ENCODE results near the gene BTNL8.
"Not testable (repeated sequence)": the region's sequence is repeated elsewhere in the genome, so short reads cannot be mapped to it uniquely, and the experiment has no call there.

The BTNL8 gene

DNA sequence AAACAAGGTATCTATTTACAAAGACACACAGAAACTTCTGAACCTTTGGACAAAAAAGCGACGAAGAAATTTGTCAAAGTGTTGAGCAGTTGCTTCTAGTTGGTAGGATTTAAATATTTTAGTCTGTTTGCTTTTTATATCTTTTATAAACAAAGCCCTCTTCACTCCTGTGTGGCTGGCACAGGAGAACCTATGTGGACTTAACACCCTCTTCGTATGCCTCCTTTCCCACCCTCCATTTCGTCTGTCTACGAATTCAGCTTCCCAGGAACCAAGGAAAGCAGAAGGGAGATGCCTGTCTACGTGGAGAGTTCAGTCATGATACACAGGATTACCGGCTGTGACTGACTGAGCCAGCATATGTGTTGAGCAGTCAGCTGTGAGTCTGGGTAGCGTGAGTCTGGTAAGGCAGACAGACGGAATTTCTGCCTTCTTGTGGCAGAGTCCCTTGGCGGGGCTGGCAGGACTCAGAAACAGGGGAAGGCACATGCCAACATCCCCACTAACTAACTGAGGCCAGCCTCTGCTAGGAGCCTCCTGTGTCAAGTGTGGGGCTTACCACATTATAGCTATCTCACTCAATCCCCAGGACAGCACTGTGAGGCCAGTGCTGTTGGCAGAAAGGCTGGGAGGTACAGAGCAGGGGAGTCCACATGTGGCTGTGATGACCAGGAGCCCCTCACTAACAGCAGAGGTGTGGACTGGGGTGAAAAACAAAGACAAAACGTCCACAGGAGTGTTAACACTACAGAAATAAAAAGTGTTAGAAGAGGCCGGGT, 24.0 kb upstream of the BTNL8 start:
- no peak for DNase-seq (ENCODE audit: low read depth)
- no peak overlapping the region for H3K4me3 ChIP-seq (ENCODE audit: low read depth, low read length)
- no peak for TF ChIP-seq CTCF (IDR thresholded peaks at IDR 0.05; ENCODE audit: insufficient read depth, low read depth, low read length, missing control alignments)

DNA sequence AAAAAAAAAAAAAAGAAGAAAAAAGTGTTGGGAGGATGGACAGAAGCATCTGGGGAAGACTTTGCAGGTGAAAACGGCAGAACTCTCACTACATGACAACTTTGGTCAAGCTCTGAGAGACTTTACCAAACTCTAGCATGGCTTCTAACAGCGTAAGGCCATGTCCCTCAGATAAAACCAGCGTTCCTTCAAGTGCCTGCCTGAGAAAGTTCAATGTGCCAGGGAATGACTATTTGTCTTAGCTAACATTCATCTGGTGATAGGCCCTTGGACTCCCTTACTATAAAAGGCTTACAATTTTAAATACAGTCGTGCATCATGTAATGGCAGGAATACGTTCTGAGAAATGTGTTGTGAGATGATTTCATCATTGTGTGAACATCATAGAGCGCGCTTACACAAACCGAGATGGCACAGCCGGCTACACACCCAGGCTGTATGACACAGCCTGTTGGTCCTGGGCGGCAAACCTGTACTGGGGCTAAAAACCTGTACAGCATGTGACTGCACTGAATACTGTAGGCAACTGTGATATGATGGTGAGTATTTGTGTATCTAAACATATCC, 23.0 kb upstream of the BTNL8 start:
- TF ChIP-seq CTCF (IDR thresholded peaks at IDR 0.05; ENCODE audit: insufficient read depth, low read depth, low read length, missing control alignments) = no peak
- H3K4me3 ChIP-seq (ENCODE audit: low read depth, low read length) = no peak overlapping the region
- DNase-seq (ENCODE audit: low read depth) = no peak

GRCh38 chr5:180885845-180886529, 13.0 kb upstream of the BTNL8 start:
- H3K4me3 ChIP-seq (ENCODE audit: low read depth, low read length); DNase-seq (ENCODE audit: low read depth): not testable (repeated sequence)

- H3K4me3 ChIP-seq (ENCODE audit: low read depth, low read length) = no peak overlapping the region
- no peak for DNase-seq (ENCODE audit: low read depth)
- no peak for TF ChIP-seq CTCF (IDR thresholded peaks at IDR 0.05; ENCODE audit: insufficient read depth, low read depth, low read length, missing control alignments)
Measured at GRCh38 chr5:180889381-180889780, 9.6 kb upstream of the BTNL8 start.

- not testable (repeated sequence) for DNase-seq (ENCODE audit: low read depth)
Measured at GRCh38 chr5:180895330-180895729, 3.6 kb upstream of the BTNL8 start.

GRCh38 chr5:180900178-180900577, 1.2 kb downstream of the BTNL8 start:
- H3K4me3 ChIP-seq (ENCODE audit: low read depth, low read length) = no peak overlapping the region
- TF ChIP-seq CTCF (IDR thresholded peaks at IDR 0.05; ENCODE audit: insufficient read depth, low read depth, low read length, missing control alignments) = no peak
- no peak for DNase-seq (ENCODE audit: low read depth)

More at GRCh38 chr5:180895330-180895729, 3.6 kb upstream of the BTNL8 start:
- H3K4me3 ChIP-seq (ENCODE audit: low read depth, low read length) = not testable (repeated sequence)

DNA sequence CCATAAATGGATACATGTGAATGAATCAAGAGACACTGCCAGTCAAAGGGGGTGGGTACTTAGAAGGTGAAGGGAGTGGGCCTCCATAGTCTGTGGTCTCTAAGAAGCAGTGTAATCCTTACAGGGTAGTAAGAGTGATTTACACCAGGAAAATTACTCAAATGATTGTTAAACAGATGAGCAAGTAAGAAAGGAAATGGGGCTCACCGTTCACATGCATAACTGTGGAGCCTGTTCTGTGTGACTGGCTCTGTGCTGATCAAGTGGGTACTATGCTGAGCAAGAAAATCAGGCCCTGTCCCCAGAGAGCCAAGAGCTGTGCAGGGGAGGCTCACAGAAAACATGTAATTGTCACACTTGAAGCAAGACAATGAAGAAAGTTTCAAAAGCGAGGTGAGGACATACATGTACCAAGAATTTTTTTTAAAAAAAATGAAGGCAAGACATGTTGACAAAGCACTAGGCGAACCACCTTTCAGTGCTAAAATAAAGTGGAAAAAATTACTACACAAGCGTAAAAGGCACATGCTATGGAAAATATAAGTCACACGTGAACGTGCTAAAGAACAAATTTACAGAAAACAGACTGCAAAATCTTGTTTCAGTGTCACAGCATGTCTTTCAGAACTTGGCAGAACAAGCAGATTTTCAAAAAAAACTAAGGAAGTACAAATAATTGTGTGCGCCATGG, 2.5 kb downstream of the BTNL8 start:
- no peak for TF ChIP-seq CTCF (IDR thresholded peaks at IDR 0.05; ENCODE audit: insufficient read depth, low read depth, low read length, missing control alignments)
- H3K4me3 ChIP-seq (ENCODE audit: low read depth, low read length) = no peak overlapping the region
- DNase-seq (ENCODE audit: low read depth) = no peak
